Stimulated activated CD4-positive, alpha-beta T cell treated with anti-CD3 and anti-CD28 coated beads, Interleukin-1b, Interleukin-23, amount 100 ng/mL, for 4 hours (primary cell): ENCODE results near the gene ACOXL.
A peak's percentile ranks its signal among the peaks of the same experiment; 100 is the strongest.

Experiments used
- DNase-seq, 2 donors: peaks; one replicate each; pipeline ENCODE4 v3.0.0-alpha.2; 2020; ENCODE audit warnings: low read depth in 2 of 2

ACOXL gene

DNA sequence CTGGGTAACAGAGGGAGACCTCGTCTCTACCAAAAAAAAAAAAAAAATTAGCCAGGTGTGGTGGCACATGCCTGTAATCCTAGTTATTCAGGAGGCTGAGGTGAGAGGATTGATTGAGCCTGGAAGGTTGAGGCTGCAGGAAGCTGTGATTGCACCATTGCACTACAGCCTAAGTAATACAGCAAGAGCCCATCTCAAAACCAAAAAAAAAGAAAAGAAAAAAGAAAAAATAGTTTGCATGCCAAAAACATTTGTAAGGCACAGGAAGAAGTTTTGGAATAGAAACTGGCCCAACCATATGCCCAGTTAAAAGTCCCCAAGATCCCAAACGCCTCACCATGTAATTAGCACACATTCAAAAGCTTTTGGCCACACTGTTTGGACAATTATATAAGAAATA is 13.4 kb upstream of the ACOXL start:
- no peak for DNase-seq

DNA sequence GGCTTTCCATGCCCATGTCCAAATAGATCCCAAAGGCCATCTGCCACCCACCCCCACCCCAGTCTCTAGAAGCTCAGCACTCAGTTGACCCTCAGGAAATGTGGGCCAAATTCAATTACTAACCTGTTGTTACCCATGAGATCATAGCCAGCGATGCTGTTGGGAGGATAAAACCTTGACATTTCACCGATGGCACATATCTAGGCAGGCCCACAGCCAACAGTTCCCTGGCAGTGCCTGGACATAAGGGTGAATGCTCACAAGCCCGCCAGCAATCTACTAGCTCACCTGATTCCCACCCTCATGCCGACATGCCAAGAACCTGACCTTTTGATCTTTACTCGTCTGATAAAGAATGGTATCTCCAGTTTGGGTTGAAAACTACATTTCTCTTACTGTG is 11.8 kb upstream of the ACOXL start:
- no peak for DNase-seq

DNA sequence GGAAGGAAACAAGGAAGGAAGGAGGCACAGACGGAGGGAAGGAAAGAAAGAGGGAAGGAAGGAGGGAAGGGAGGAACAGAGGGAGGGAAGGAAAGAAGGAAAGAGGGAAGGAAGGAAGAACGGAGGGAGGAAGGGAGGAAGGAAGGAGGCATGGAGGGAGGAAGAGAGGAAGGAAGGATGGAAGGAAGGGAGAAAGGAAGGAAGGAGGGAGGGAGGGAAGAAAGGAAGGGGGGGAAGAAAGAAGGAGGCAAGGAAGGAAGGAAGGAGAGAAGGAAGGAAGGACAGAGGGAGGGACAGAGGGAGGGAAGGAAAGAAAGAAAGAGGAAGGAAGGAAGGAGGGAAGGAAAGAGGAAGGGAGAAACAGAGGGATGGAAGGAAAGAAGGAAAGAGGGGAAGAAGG is 7.6 kb upstream of the ACOXL start:
- DNase-seq: no peak

DNA sequence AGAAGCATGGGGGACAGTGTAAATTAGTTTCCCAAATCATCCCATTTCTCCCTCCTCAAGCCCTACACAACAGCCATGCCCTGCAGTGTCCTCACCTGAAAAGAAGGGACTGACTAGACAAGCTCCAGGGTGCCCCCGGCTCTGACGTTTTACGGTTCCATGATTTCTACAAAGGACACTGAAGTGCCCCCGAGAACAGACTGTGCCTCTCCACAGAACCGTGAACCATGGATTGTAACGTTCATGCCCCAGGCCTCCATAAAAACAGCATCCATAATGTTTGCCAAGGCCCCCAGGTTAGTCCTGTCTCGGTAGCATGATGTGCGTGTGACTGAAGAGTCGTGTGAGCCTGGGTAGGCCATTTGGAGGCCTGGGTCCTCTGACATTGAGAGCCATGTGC is 7.0 kb upstream of the ACOXL start:
- no peak for DNase-seq

DNA sequence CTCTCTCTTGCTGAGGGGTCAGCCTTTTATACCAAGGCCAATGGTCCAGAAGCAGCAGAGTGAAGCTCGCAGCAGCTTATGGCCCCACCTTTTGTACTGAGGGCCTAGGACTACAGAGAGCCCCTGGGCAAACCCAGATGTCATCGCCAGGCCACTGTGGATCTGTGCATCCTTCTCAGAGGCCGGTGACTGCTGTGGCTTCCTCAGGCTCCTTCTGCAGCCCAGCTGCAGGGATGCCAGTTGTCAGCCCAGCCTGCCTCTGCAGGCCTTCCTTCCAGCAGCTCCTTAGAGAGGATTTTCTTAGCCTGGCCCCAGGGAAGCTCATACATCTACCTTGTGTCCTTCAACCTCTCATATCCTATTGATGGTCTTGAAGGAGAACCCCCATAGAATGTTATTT is 6.5 kb upstream of the ACOXL start:
- no peak for DNase-seq

DNA sequence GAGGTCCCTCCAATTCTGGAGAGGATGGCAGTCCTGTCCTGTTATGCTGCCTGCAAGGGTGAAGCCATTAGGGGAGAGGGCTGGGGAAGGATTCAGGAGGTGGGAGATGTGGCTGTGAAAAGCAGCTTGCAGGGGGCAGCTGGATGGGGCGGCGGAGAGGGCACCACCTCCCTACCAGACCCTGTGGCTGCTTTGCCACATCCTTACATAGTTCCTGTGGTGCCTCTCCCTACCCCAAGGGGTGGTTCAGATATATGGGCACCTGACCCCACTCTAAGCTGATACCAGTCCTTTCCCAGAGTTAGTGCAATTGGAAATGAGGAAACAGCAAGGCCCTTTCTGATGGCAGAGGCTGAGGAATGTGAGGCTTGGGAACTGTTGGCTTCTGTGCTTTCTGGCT is 6.1 kb upstream of the ACOXL start:
- DNase-seq: no peak

DNA sequence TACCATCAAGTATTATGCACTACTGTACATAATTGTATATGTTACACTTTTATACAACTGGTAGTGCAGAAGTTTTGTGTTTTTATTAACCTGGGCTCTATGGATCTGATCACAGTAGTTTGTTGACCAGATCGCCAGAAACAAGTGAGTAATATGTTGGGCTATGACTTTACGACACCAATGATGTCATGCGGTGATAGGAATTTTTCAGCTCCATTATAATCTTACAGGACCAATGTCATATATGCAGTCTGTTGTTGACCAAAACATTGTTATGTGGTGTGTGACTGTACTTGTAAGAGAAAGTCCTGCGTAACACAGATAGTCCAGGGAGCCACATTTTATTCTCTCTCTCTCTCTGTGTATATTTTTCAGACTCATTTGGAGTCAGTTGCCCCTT is 4.5 kb upstream of the ACOXL start:
- DNase-seq: no peak

DNA sequence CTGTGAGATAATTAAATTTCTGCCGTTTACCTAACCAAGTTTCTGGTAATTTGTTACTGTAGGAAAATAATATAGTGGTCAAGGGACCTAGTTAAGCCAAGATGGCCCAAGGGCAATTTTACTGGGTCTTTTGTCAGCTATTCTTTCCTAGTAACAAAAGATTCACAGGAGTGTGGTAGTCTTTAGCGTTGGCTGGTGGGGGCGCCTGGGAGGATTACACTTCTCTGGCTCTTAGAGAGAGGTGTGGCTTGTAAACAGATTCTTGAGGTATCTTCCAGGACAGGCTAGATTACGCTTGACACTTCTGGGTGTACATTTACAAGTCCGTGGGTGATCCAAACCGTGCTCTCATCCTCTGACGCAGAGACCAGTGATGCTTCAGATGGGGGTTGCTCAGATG is 3.3 kb upstream of the ACOXL start:
- no peak for DNase-seq

DNA sequence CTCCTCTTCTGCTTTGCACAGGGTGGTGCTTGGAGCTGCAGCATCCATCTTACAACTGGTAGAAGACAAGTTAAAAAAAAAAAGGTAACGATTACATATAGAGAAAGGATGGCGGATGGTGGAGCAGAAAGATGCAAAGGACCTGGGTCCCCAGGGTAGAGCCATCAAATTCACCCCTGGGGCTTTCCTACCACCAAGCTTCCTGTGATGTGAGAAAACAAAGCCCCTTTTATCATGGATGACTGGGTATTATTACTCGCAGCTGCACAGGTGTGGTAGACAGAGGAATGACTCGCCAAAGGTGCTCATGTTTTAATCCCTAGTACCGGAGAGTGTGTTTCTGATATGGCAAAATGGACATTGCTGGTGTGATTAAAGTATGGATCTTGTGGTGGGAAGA is 1.3 kb upstream of the ACOXL start:
- DNase-seq: no peak

DNA sequence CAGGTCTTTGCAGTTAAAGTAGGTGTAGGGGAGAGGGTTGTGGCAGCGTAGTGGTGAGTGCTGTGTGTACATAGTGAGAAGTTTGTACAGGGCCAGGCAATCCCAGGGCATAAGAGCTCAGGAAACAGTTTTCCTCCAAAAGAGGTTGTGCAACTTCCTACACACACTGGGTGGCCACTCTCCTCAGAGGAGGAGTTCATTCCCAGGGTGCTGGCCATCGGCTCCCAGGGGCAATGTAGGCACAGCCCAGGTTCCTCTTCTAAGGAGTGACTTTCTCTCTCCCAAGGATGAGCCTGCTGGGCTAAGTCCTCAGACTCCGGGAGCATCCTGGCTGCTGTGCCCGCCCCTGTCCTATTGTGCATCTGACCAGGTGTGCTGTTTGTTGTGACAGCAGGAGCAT is 3.0 kb downstream of the ACOXL start:
- DNase-seq: no peak

DNA sequence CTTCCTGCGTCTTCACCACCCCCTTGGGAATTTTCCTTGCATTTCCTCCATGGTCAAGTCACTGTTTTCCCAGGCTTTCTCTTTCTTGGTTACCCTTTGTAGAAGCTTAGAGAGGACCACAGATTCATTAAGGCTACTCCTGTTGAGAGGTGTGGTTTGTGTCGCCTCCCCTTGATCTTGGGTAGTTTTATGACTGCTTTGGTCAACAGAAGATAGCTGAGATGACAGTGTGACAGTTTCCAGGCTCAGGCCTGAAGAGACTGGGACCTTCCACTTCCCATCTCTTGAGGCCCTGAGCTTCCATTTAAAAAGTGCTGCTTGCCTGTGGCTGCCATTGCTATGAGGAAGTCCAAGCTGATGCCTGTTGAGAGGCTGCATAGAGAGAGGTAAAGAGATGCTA is 5.4 kb downstream of the ACOXL start:
- no peak for DNase-seq

DNA sequence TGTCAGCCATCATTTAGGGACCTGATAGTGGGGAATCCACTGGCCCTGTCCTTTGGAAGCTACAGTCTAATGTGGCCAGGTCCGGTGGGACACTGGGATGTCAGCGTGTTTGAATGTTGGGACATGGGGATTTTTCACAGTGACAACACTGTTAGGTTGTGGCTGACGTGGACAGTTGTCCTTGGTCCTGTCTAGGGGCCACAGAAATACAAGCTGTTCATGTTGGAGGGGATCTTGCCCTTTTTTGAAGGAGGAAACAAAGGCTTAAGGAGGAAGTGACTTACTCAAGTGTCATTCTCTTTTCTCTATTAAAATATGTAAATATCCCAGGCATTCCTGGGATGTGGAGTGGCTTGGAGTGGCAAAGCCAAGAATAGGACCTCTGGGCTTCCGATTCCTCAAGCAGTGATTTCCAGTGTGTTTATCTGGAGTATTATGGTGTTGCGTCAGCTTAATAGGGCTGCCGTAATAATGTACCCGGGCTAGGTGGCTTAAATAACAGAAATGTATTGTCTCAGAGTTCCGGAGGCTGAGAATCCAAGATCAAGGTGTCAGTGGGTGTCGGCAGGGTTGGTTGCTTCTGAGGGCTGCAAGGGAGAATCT is 8.5 kb downstream of the ACOXL start:
- no peak for DNase-seq

DNA sequence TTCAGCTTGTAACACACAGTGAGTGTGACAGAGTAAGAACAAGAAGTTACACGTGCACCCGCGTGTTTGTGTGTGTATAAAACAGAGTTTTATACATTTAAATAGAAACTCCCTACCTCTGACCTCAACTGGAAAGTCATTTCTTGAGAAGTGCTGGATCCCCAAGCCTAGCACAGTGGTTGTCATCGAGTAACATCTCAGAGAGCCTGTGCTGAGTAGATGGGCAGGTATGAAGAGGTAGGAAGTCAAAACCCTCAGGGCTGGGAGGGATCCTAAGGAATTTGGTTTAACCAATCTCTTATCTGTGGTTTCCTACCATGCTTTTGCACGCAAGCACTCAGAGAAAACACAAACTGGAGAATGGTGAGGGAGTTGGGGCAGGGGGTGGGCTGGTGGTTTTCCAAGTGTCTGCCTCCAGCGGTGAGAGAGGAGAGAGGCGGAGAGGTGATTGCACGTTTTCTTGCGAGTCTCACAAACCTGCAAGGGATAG is 9.2 kb downstream of the ACOXL start:
- no peak for DNase-seq

DNA sequence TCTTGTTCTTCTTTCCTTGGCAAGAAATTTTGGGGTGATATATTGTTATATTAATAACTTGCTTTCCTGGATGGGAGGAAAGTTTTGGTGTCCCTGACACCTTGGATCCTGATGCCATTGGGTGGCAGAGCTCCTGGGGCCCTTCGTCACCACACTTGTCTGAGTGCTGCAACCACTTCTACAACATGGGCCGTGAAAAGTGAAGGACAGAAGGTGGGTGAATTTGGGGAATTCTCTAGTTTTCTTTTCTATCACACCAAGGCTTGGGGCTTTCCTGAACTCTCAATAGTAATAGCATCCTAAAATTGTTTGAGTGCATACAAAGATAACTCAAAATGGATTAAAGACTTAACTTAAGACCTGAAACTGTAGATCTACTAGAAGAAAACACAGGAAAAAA is 10.0 kb downstream of the ACOXL start:
- no peak for DNase-seq

DNA sequence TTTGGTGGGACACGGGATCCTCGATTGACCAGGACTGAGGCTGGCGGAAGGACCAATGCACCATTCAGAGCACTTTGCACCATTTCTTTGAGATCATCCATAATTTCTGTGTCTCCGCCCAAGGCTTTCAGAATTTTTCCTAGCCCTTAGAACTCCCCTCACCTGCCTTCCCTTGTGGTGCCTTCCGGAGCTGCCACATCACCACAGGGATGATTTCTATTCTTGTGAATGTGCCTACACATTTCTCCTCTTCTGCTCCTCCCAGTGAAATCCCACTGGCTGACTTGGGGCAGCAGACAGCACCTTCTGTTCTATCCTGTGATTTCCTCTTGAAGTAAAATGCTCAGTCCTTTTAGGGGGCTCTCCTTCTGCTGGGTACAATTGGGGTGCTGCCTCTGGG is 11.2 kb downstream of the ACOXL start:
- DNase-seq: no peak

DNA sequence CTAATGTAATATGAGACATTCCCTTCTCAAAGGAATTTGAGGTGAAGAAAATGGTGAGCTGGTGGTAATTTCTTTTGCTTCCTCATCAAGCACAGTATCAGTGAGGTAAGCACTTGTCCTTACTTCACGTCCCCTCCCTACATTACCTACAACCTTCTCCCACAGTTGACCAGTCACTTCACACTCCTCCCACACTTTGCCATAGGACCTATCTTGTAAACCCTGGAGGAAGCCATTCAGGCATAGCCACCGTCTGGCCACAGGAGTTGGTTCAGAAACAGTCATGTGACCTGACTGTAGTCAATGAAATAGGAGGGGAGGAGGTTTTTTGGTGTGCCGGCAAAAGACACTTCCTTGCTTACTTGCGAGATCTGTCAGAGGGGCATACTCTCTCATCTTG is 12.1 kb downstream of the ACOXL start:
- no peak for DNase-seq

DNA sequence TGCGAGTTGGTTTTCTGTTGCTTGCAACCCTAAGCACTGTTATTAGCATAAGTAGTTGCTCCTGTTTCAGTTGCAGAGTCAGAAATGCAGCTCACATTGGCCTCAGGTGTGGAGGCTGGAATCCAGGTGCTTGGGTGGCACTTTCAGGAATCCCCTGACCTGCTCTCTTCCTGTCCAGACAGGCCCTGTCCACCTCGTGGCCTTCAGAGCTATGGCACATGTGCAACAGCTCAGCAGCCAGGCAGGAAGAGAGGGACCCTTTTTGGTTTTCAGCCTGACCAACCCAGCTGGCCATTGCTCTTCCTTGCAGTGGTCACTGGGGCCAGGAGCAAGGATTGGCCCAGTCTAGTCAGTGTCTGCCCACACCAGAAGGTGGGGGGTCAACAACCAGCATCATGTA is 12.7 kb downstream of the ACOXL start:
- no peak for DNase-seq

DNA sequence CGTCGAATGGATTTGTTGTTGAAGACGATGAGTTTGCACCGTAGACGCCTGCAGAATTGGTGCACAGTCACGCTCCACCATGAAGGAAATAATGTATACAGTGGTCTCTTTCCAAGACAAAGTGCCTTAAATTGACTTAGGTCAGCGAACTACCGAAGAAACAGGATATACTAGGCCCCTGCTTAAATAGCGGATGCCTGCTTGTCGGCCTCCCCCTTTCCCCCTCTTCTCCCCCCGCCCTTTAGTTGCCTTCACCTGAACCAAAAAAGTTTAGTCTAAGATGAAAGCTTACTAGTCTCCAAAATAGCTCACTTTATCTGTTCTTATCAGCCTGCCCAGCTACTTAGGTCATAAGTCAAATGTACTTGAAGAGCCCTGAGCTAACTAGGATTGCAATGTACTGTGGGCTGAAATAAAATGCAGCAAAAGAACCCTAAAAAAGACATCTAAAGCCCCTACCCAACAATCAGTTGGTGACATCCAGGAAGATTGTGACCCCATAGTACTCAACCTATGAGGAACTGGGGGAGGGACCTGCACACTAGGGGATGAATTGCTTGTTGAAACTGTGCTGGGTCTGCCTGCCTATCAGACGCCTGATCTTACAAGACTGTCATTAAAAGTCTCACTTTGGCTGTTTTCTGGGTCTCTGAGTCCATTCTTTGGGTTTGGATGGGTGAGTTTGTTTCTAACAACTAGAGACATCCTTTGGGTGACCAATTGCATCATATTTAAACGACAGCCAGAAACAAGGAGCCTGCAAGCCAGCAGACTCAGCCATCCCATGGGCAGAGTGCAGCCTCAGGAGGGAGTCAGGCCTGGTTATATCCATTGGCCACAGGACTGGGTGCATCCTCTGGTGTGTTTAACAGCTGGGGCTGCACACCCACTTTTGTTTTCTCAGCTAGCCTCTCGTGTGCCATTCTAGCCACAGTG is 14.5 kb downstream of the ACOXL start:
- DNase-seq: no peak

DNA sequence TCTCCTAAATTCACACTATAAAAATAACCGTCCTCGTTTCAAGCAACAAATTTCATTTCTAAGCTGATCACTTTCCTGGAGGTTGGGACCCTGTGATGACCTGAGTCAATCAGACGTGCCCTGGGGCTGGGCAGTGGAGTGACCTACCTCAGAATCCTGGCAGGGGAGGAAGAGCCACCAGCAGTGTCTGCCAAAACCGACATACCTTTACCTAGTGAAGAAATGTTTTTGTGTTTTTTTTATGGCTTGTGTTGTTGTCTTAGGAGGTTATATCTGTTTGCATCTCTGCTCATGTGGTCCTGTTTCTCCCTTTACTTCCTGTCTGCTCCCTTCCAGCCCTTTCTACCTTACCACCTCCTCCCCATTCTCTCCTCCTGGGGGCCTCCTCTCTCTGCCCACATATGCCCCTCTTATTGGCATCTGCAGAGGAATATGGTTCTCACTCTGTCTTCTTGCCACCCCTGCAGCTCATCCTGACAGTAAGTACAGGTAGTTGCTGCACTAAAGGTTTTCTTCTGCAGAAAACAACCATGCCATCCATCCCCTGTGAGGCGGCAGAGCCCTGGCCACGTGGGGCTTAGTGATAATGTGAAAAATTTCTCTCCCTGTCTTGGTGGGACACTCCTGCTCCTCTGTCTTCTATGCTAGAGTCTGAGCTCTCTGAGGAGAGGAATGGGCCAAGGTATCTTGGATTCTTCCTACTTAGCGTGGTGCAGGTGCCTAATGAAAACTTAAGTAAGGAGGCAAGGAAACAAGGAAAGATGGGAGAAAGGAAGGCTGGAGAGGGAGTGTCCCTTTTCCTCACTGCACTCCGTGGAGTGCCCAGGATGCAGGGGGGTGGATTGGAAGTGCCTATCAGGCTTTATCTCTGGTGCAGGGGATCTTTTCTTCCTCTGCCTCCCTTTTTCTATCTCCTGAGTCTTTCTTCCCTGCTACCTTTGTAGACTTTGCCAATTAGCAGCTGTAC is 15.4 kb downstream of the ACOXL start:
- DNase-seq: no peak

DNA sequence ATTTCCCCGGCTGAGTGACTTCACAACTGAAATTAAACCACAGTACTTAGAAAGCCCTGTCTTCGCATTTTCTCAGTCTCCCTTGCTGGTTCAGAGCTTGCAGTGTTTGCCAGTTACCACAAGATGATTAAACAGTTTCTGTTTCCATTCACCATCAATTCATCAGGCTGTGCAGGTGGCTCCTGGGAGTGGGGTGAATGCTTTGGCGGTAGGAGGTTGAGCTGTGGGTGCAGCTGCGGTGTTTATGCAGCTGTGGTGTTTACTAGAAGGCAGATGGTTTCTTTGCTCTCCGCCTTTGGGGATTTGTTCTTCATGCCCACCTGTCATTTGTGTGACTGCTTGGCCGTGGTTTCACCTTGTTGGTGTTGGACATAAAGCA is 16.1 kb downstream of the ACOXL start:
- peak; percentile 20 to 29 for DNase-seq

DNA sequence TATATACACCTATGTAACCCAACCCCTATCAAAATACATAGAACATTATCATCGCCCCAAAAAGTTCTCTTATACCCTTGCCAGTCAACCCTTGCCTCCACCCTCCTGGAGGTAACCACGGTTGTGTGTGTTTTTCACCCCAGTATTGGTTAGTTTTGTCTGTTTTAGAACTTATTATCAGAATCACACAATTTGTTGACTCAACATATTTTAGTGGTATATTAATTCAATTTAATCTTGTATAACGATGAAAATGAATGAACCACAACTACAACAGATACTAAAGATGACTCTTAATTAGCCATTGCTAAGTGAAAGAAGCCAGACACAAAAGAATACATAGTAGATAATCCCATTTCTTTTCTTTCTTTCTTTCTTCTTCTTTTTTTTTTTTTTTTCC is 19.3 kb downstream of the ACOXL start:
- no peak for DNase-seq

DNA sequence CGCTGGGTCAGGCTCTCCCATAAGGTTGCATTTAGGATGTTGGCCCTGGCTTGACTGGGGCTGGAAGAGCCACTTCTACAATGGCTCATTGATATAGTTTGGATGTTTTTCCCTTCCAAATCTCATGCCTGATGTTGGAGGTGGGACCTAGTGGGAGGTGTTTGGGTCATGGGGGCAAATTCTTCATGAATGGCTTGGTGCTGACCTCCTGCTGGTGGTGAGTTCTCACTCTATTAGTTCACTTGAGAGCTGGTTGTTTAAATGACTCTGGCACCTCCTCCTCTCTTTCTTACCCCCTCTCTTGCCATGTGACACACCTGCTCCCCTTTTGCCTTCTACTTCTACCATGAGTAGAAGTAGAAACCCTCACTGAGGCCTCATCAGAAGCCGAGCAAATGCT is 20.5 kb downstream of the ACOXL start:
- no peak for DNase-seq
